HG02981 (cell line): Measurements from ENCODE around the gene GADD45B.
"Not testable (repeated sequence)": the region's sequence is repeated elsewhere in the genome, so short reads cannot be mapped to it uniquely, and the experiment has no call there.

ENCODE experiments used
- ATAC-seq: cut with Tn5 transposase; IDR thresholded peaks from one replicate; pipeline ENCODE4 v1.9.1; 2021; ENCODE audit warnings: mild to moderate bottlenecking, moderate library complexity; ENCODE audit not compliant: unreplicated experiment

GADD45B gene

DNA sequence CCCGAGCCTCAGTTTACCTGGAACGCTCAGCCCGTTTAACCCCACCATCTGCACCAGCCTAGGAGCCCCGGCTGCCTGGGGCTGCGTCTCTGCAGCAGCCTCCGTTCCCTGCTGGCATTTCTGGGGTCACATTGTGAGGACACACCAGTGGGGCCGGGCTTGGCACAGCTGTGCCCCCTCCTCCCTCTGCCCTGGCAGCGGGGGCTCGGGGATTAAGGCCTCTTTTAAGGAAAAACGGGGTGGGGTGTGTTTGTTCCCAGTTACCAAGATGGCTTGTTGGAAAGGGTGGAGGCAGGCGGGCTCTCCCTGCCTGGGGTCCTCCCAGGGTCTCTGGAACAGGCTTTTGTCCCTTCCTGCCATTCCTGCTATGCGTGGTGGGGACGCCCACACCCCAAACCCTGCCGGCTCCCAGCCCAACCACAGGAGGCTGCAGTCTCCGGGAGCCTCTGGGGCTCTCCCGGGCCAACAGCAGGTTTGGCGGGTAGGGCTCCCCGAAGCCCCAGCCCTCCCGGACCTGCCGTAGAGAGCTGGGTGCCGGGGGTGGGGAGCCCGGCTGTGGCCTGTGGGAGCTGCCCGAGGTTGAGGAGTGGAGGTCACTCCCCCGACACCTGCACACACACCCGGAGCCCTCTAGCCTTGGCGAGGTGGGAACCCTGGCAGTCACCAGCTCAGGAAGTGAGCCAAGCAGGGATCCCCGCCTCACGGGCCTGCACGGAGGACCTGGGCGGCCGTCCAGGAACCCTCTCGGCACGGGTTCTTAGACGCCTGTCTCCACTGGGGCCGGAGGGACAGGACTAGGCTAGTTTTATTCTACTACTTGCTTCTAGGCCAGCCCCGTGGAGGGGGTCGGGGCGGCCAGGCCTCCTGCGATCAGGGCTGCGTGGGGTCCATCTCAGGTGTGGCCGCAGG lies 36.9 kb downstream of the GADD45B start:
- no peak for ATAC-seq

DNA sequence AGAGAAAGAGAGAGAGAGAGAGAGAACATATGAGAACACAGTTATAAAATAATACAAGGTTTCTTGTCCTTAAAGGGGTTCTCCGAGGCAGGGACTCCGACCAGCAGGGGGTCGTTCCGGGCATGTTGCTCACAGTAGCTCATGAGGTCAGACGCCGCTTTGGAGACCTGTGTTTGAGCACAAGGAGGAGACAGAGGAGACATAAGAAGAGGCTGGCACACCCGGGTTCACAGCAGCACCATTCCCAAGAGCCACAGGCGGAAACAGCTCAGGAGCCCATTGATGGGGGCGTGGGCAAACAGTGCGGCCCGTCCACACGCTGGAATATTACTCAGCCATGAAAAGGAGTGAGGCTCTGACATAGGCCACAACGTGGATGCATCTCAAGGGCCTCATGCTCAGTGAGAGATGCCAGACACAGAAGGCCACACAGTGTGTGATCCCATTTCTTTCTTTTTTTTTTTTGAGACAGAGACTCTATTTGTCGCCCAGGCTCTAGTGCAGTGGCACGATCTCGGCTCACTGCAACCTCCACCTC lies 39.1 kb downstream of the GADD45B start:
- ATAC-seq = no peak

DNA sequence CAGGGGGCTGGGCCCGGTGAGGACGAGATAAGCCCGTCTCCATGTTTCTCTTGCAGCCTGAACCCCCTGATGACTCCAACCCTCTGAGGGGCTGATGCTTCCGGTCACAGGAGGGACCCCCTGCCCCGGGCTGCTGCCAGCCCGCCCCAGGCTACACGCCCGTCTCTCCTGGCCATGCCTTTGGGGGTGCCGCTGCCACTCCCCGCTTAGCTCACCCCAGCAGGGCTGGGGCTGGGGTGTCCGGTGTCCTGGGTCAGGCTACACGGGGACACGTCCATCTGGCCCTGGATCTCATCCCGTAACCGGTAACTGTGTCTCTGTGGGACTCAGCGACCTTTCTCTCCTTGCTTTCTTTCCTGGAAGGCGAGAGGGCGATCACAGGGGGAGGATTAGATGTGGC lies 40.8 kb downstream of the GADD45B start:
- ATAC-seq = no peak

DNA sequence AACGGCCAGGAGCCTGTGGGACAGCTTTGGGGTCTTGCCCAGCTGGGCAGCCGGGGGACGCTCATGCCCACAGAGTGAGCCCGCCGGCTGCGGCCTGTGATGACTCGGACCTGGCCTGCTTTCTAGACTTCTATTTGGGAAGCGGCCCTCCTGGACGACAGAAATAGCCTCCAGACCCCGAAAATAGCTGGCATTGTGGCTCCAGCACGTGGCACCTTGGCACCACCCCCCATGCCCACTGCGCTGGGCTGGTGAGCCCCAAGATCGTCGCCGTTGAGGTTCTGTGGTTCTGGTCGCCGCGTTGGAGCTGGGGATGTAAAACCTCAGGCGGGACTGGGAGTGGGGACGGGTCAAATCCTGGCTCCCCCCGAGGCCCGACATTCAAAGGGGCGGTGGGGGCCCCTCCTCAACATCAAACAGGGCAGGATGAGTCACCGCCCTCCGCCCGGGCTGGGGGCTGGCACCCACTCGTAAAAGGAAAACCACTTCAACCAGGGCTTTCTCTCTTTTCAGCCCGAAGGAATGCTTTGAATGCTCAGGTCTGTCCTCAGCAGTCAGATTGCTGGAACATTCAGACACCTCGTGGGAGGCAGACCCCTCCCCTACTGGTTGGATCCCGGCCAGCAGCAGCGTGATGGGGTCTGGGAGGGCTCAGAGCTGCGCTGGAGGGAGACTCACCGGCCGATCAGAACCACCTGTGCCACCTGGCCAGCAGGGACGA lies 42.1 kb downstream of the GADD45B start:
- ATAC-seq = no peak

DNA sequence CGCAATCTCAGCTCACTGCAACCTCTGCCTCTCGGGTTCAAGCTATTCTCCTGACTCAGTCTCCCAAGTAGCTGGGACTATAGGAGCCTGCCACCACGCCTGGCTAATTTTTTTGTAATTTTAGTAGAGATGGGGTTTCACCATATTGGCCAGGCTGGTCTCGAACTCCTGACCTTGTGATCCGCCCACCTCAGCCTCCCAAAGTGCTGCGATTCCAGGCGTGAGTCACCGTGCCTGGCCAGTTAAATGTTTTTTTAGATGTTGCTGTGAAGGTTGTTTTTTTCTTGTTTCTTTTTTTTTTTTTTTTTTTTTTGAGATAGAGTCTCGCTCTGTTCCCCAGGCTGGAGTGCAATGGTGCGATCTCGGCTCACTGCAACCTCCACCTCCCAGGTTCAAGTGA lies 42.9 kb downstream of the GADD45B start:
- ATAC-seq = not testable (repeated sequence)

DNA sequence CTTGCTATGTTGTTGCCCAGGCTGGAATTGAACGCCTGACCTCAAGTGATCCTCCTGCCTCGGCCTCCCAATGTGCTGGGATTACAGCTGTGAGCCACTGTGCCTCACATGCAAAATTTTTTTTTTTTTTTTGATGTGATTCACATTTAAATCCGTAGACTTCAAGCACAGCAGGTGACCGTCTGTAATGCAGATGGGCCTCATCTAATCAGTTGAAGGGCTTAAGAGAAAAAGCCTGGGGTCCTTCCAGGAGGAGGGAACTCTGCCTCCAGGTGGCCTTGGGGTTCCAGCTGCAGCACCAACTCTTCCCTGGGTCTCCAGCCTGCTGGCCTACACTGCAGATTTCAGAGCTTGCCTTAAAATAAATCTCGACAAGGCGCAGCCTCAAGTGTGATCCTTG lies 43.6 kb downstream of the GADD45B start:
- no peak for ATAC-seq

DNA sequence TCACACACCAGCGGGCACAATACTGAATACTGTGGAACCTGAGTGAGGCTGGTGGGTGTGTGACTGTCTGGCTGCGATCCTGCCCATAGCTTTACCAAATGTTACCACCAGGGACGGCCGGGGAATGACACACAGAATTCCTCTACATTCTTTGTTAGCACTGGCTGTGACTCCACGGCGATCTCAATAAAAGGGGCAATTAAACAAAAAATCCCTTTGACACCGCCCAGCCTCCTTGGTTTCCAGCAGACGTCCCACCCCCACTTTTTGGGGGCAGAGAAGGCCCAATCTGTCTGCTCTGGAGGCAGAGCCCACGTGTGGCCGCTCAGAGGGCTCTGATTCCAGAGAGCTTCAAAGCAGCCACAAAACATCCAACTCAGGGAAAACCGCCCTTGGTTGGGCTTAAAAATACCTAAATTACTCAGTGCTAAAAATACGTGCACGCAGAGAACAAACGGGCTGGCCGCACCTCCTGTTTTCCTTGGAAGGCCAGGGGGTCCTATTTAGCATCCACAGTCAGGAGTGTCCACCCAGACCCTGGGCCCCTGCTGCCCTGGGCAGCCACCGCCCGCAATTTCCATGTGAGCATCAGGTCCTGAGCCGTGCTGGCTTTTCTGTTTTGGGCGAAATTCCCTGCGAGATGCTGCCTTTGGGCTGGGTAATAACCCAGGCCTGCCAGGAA lies 47.8 kb downstream of the GADD45B start:
- ATAC-seq = no peak

DNA sequence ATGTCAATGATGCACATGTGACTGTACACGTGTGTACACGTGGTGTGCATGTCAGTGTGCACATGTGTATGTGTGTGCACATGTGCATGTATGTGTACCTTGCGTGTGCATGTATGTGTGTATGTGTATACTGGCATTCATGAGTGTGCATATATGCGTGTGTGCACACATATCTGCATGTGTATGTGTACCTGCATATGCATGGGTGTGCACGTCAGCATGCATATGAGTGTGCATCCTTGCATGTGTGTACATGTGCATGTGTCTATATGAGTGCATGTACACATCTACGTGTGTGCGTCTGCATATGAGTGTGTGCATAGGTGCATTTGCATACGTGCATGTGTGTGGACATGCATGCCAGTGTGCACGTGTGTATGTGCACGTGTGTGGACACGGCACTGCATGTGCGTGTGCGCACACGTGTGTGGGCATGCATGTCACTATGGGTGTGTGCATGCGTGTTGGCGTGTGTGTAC lies 48.5 kb downstream of the GADD45B start:
- ATAC-seq = no peak

DNA sequence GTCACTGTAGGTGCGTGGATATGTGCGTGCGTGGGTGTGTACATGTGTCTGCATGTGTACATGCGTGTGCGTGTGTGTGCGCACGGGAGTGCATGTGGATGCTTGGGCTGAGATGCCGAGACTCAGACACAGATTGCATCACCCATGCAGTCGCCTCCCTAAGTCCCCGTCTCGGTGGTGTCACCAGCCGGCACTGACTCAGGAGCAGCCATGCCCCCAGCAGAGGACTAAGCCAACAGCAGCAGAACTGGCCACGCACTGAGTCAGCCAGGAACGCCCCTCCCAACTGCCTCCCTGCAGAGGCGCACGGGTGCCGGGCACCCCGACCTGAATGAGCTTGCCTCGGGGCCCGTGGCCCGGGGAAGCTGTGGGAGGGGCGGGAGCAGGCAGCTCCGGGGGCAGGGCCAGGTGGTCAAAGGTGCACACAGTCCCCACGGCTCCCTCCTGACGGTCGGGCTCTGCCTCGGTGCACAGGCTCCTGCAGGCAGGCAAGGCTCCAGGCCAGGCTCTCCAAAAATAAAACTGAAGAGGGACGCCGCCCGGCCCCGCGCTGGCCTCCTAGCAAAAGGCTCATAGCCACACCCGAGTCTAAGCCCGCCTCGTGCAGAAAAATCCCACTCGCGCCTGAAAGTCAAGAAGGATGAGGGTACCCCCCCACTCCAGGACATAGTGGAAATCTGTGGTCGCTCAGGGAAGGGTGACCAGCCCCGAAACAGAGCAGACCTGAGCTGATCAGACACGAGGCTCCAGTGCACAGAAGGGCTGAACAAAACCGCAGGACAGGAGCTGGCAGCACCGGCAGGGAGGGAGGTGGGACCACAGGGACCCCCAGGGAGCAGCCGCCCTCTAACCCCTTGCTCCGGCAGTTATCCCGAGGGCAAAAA lies 49.2 kb downstream of the GADD45B start:
- ATAC-seq = no peak

DNA sequence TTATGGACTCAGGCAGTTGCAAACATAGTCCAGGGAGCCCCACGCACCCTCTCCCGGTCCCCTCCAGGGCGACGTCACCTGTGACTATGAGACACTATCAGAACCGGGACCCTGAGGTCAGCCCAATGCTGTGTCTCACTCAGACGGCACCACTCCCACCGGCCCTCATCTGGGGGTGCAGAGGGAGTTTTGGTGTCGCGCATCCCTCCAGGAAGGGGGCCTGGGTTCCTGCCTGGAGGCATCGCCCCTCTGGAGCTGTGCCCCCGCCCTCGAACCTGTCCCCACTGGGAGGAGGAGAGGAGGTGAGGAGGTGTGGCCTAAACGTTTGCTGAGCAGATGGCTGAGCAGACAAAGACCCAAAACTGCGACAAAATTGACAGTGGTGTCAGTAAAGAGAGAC lies 51.2 kb downstream of the GADD45B start:
- no peak for ATAC-seq

DNA sequence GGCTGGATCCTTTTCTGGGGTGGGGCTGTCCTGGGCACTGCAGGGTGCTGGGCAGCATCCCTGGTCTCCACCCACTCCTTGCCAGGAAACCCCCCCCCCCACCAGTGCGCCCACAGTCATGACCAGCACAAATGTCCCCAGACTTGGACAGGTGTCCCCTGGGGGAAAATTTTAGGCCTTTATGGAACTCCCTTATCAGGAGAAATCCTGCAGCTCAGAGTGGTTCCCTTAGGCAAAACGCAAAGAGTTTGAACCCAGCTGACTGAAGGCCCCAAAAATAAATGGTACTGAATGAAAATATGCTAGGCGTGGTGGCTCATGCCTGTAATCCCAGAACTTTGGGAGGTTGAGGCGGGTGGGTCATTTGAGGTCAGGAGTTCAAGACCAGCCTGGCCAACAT lies 51.8 kb downstream of the GADD45B start:
- ATAC-seq = no peak
